GM18519 (cell line): ENCODE data around the gene GPN1.
A peak's percentile ranks its signal among the peaks of the same experiment; 100 is the strongest.
"Not testable (repeated sequence)": the region's sequence is repeated elsewhere in the genome, so short reads cannot be mapped to it uniquely, and the experiment has no call there.

Experiments used
- ATAC-seq: cut with Tn5 transposase; IDR thresholded peaks from one replicate; pipeline ENCODE4 v1.9.1; 2021; ENCODE audit warnings: mild to moderate bottlenecking, moderate library complexity; ENCODE audit not compliant: unreplicated experiment, low FRiP score

Gene GPN1

GRCh38 chr2:27628767-27629709 is at the start of gene GPN1, which contains the start of gene CCDC121:
Gene GPN1, plus strand, starts transcription at chr2:27629050. Its CDS starts 9 bp downstream, at chr2:27629059.
Gene CCDC121, minus strand, starts transcription at chr2:27629012. Its CDS starts 1,213 bp downstream, at chr2:27627799.
- peak; percentile 88 for ATAC-seq

GRCh38 chr2:27581417-27582128 is 47.3 kb upstream of the GPN1 start:
- no peak for ATAC-seq

GRCh38 chr2:27582129-27582694 is 46.6 kb upstream of the GPN1 start:
- no peak for ATAC-seq

- ATAC-seq, result peak; percentile 60
These were observed 46.0 kb upstream of the GPN1 start, which contains the start of gene ZNF512 for GRCh38 chr2:27582695-27583389. Gene ZNF512, plus strand, starts transcription at chr2:27583042. Its CDS starts 71 bp downstream, at chr2:27583113.

GRCh38 chr2:27583390-27583915 is 45.4 kb upstream of the GPN1 start:
- no peak for ATAC-seq

- ATAC-seq, result no peak
These were observed 44.3 kb upstream of the GPN1 start for GRCh38 chr2:27584597-27584996.

GRCh38 chr2:27587025-27587424 is 41.8 kb upstream of the GPN1 start:
- ATAC-seq, result no peak

- ATAC-seq, result no peak
These were observed 40.5 kb upstream of the GPN1 start for GRCh38 chr2:27588308-27588707.

- ATAC-seq, result no peak
These were observed 37.1 kb upstream of the GPN1 start for GRCh38 chr2:27591745-27592144.

- ATAC-seq, result no peak
These were observed 35.6 kb upstream of the GPN1 start for GRCh38 chr2:27593240-27593639.

- ATAC-seq, result not testable (repeated sequence)
These were observed 34.7 kb upstream of the GPN1 start for GRCh38 chr2:27594020-27594703.

- not testable (repeated sequence) for ATAC-seq
These were observed 33.4 kb upstream of the GPN1 start for GRCh38 chr2:27595412-27595811.

GRCh38 chr2:27596627-27597026 is 32.2 kb upstream of the GPN1 start:
- ATAC-seq, result no peak

- ATAC-seq, result no peak
These were observed 22.2 kb upstream of the GPN1 start for GRCh38 chr2:27606611-27607010.

- no peak for ATAC-seq
These were observed 14.9 kb upstream of the GPN1 start for GRCh38 chr2:27613985-27614384.

- no peak for ATAC-seq
These were observed 13.5 kb upstream of the GPN1 start for GRCh38 chr2:27615316-27615715.

GRCh38 chr2:27621524-27621923 is 7.3 kb upstream of the GPN1 start:
- no peak for ATAC-seq

- ATAC-seq, result no peak
These were observed 5.9 kb upstream of the GPN1 start for GRCh38 chr2:27622921-27623384.

- ATAC-seq, result no peak
These were observed 3.9 kb upstream of the GPN1 start for GRCh38 chr2:27624943-27625342.
